ENCODE measurements around the gene CAPS.

GRCh38 chr19:5922161-5922545 lies 8.1 kb downstream of the CAPS start:
- no peak for TF ChIP-seq CTCF (IDR thresholded peaks at IDR 0.05; ENCODE audit: insufficient read depth, low read length, poor library complexity, severe bottlenecking)
- TF ChIP-seq EZH2phosphoT487 (conservative IDR thresholded peaks at IDR 0.05; ENCODE audit: low read length) = no peak

All from SU-DHL-6 (cell line).